Stimulated activated CD8-positive, alpha-beta memory T cell treated with anti-CD3 and anti-CD28 coated beads, Interleukin-12 subunit alpha, Interleukin-12 subunit beta, amount 100 ng/mL, for 4 hours (primary cell): ENCODE data around the gene SMIM45.
A peak's percentile ranks its signal among the peaks of the same experiment; 100 is the strongest.

Source experiments
- DNase-seq: peaks from one replicate; pipeline ENCODE4 v3.0.0-alpha.2; 2020; ENCODE audit warnings: low read depth

The SMIM45 gene

GRCh38 chr22:41915786-41916493 lies 36.0 kb upstream of the SMIM45 start:
- DNase-seq: no peak

- no peak for DNase-seq
These were observed 35.1 kb upstream of the SMIM45 start for GRCh38 chr22:41916745-41917358.

GRCh38 chr22:41917375-41917902 lies 34.5 kb upstream of the SMIM45 start:
- DNase-seq: no peak

- DNase-seq: no peak
These were observed 33.8 kb upstream of the SMIM45 start for GRCh38 chr22:41917903-41918791.

- peak; percentile 36 for DNase-seq
These were observed 32.4 kb upstream of the SMIM45 start for GRCh38 chr22:41919357-41920224.

GRCh38 chr22:41920271-41920976 lies 31.5 kb upstream of the SMIM45 start:
- no peak for DNase-seq

GRCh38 chr22:41922328-41922727 lies 29.6 kb upstream of the SMIM45 start:
- DNase-seq: no peak

GRCh38 chr22:41922940-41923594 lies 28.9 kb upstream of the SMIM45 start:
- no peak for DNase-seq

- DNase-seq: no peak
These were observed 28.2 kb upstream of the SMIM45 start for GRCh38 chr22:41923595-41924276.

- peak; percentile 63 for DNase-seq
These were observed 26.0 kb upstream of the SMIM45 start for GRCh38 chr22:41925783-41926460.

- DNase-seq: no peak
These were observed 24.1 kb upstream of the SMIM45 start for GRCh38 chr22:41927813-41928212.

- DNase-seq: no peak
These were observed 23.1 kb upstream of the SMIM45 start for GRCh38 chr22:41928593-41929417.

GRCh38 chr22:41929418-41929810 lies 22.5 kb upstream of the SMIM45 start:
- DNase-seq: no peak

- no peak for DNase-seq
These were observed 20.2 kb upstream of the SMIM45 start for GRCh38 chr22:41931701-41932269.

GRCh38 chr22:41932353-41932752 lies 19.6 kb upstream of the SMIM45 start:
- no peak for DNase-seq

GRCh38 chr22:41933411-41934177 lies 18.4 kb upstream of the SMIM45 start:
- DNase-seq: no peak
